ENCODE data around the gene NOP53.
"Not testable (repeated sequence)": the region's sequence is repeated elsewhere in the genome, so short reads cannot be mapped to it uniquely, and the experiment has no call there.

Gene NOP53

GRCh38 chr19:47778049-47778953 is 33.0 kb downstream of the NOP53 start, which contains the start of gene SELENOW:
Gene SELENOW (plus strand): TSS chr19:47778703. CDS start chr19:47778786, 83 bp downstream.
- DNase-seq, result peak; percentile 87 to 89

- no peak for DNase-seq
Measured at GRCh38 chr19:47778954-47779351, 33.6 kb downstream of the NOP53 start.

- peak in 1 of 2 experiments; percentile 20 for DNase-seq
Measured at GRCh38 chr19:47779524-47780214, 34.3 kb downstream of the NOP53 start.

- DNase-seq, result no peak
Measured at GRCh38 chr19:47780215-47780551, 34.8 kb downstream of the NOP53 start.

- no peak for DNase-seq
Measured at GRCh38 chr19:47781590-47782262, 36.4 kb downstream of the NOP53 start.

- DNase-seq, result no peak
Measured at GRCh38 chr19:47786566-47786965, 41.2 kb downstream of the NOP53 start.

GRCh38 chr19:47787307-47787706 is 42.0 kb downstream of the NOP53 start:
- DNase-seq, result not testable (repeated sequence)

GRCh38 chr19:47789811-47790210 is 44.5 kb downstream of the NOP53 start:
- not testable (repeated sequence) for DNase-seq

- DNase-seq, result peak; percentile 91 to 94
Measured at GRCh38 chr19:47790398-47790814, 45.1 kb downstream of the NOP53 start.

GRCh38 chr19:47792616-47793015 is 47.3 kb downstream of the NOP53 start:
- DNase-seq, result no peak

- no peak for DNase-seq
Measured at GRCh38 chr19:47794526-47794925, 49.2 kb downstream of the NOP53 start.

GRCh38 chr19:47796785-47797184 is 51.4 kb downstream of the NOP53 start:
- no peak for DNase-seq

GRCh38 chr19:47797996-47798903 is 52.9 kb downstream of the NOP53 start:
- no peak for DNase-seq

GRCh38 chr19:47798904-47799266 is 53.5 kb downstream of the NOP53 start:
- no peak for DNase-seq

GRCh38 chr19:47801270-47801669 is 55.9 kb downstream of the NOP53 start:
- DNase-seq, result no peak

- no peak for DNase-seq
Measured at GRCh38 chr19:47802521-47803043, 57.2 kb downstream of the NOP53 start.

- not testable (repeated sequence) for DNase-seq
Measured at GRCh38 chr19:47803148-47803547, 57.8 kb downstream of the NOP53 start.

GRCh38 chr19:47803671-47804070 is 58.3 kb downstream of the NOP53 start:
- DNase-seq, result not testable (repeated sequence)

GRCh38 chr19:47804451-47804850 is 59.1 kb downstream of the NOP53 start, which contains the start of gene TPRX1:
Gene TPRX1 (minus strand): TSS chr19:47804551. CDS start chr19:47804539, 12 bp downstream.
- not testable (repeated sequence) for DNase-seq

GRCh38 chr19:47805313-47805712 is 60.0 kb downstream of the NOP53 start:
- no peak for DNase-seq

- no peak for DNase-seq
Measured at GRCh38 chr19:47806435-47806834, 61.1 kb downstream of the NOP53 start.

Measured in activated T-cell treated with anti-CD3 and anti-CD28 coated beads, Interleukin-2, amount 50 U/mL, for 48 hours (primary cell).